Stomach (tissue), 9 donors: ENCODE measurements around the gene ALOX15B. TPM values are rescaled to one million over a fixed set of nuclear protein-coding genes. Genes with fewer than 3 reads are reported as not detected.

Source experiments
- DNase-seq, 2 donors: peaks; one replicate each; pipeline versions ENCODE4 v3.0.0 to v3.0.0-alpha.2; 2013 to 2019
- H3K27ac ChIP-seq, 5 donors: fragments of 200-600 bp in 4 of 5; sonication (generic) in 4 of 5; one replicate each; pipeline ENCODE4 v1.5.1; 2013 to 2019; ENCODE audit warnings: mild to moderate bottlenecking in 1 of 5, moderate library complexity in 1 of 5
- H3K27me3 ChIP-seq, 3 donors: fragments of 200-600 bp; sonication (generic); one replicate each; pipeline ENCODE4 v1.5.1; 2017 to 2019; ENCODE audit warnings: mixed run types in 1 of 3
- H3K36me3 ChIP-seq, 4 donors: fragments of 200-600 bp; sonication (generic); 1 replicate in 3 of 4; 2 replicates in 1 of 4; pipeline ENCODE4 v1.5.1; 2016 to 2019
- H3K4me1 ChIP-seq, 4 donors: fragments of 200-600 bp; sonication (generic); one replicate each; pipeline ENCODE4 v1.5.1; 2016 to 2019
- H3K4me3 ChIP-seq, 4 donors: fragments of 200-600 bp; sonication (generic) in 3 of 4; one replicate each; pipeline ENCODE4 v1.5.1; 2016 to 2019; ENCODE audit warnings: mild to moderate bottlenecking in 1 of 4
- H3K9me3 ChIP-seq, 4 donors: fragments of 200-600 bp; sonication (generic); one replicate each; pipeline ENCODE4 v1.5.1; 2016 to 2019
- CTCF ChIP-seq, 7 experiments: fragments of 450-650 bp in 4 of 7; fragments of 200-600 bp in 3 of 7; sonication (generic) in 3 of 7; IDR thresholded peaks; one replicate each; pipeline ENCODE4 v1.5.1; 2016 to 2019; ENCODE audit warnings: antibody characterized with exemption in 7 of 7, control low read depth in 2 of 7, mild to moderate bottlenecking in 1 of 7
- EP300 ChIP-seq: sonication (generic); formaldehyde crosslinking; IDR thresholded peaks from one replicate; pipeline ENCODE4 v1.6.1; 2017; ENCODE audit warnings: antibody characterized with exemption
- POLR2A ChIP-seq, 4 donors: fragments of 450-650 bp; IDR thresholded peaks; one replicate each; pipeline ENCODE4 v1.6.1; 2016; ENCODE audit warnings: antibody characterized with exemption in 4 of 4, control low read depth in 2 of 4, mild to moderate bottlenecking in 1 of 4, moderate library complexity in 1 of 4
- POLR2AphosphoS5 ChIP-seq, 3 donors: sonication (generic); formaldehyde crosslinking; IDR thresholded peaks; one replicate each; pipeline ENCODE4 v1.6.1; 2016; ENCODE audit warnings: antibody characterized with exemption in 3 of 3
- WGBS, 5 donors: extraction: QIAGEN DNeasy Blood & Tissue Kit in 3 of 5; methylation state at CpG; one replicate each; pipeline versions ENCODE4 v1.1.5 to v1.1.7; 2013 to 2018; 5-methylcytosine and 5-hydroxymethylcytosine counted together
- intact Hi-C: fragments of 100-400 bp; cut with DNase I; formaldehyde crosslinking; loops from one replicate; pipeline ENCODE4 v1.15.1; 2023; ENCODE audit warnings: low total_unique reads
- polyA plus RNA-seq, 3 donors: library from polyadenylated mRNA; stranded (reverse); fragments of 200-250 nt; gene quantifications; one replicate each; pipeline ENCODE4 v1.2.3, GENCODE V29; 2013
- total RNA-seq, 5 donors: library from RNA; depleted of rRNA; stranded (reverse); fragments of >200 nt; gene quantifications; one replicate each; pipeline versions ENCODE4 v1.1.0 to v1.2.3, GENCODE V29; 2014 to 2016
- donor health status: healthy with polysubstance abuse.
- donor health status: Bipolar disorder and iron deficiency.
- donor health status: healthy.

Gene ALOX15B
- total and polyA plus RNA-seq, 8 donors, result 1.5 to 10.5 (median 2.9) TPM; not detected in 1

GRCh38 chr17:8068736-8069586 is 30.1 kb downstream of the ALOX15B start:
- no peak overlapping the region for H3K4me3 ChIP-seq
- no peaks in the 10 kb centered on the region for H3K9me3 ChIP-seq
- peaks cover 17 to 65% (median 40%) of the 10 kb centered on the region in 3 donors for H3K27me3 ChIP-seq
- 24 to 52% (median 43%) methylated on average over 9 of the region's 9 CpGs for WGBS, 5 donors
- no peak for DNase-seq
- H3K27ac ChIP-seq, result no peak overlapping the region
- intact Hi-C loops, result no loop called here
- peaks cover 32 to 37% (median 35%) of the 10 kb centered on the region in 4 donors for H3K4me1 ChIP-seq
- no peaks in the 10 kb centered on the region for H3K36me3 ChIP-seq
- TF ChIP-seq EP300, result no peak
- no peak for TF ChIP-seq POLR2A (IDR thresholded peaks at IDR 0.05)
- no peak for TF ChIP-seq CTCF (IDR thresholded peaks at IDR 0.05)
- no peak for TF ChIP-seq POLR2AphosphoS5 (IDR thresholded peaks at IDR 0.05)

GRCh38 chr17:8069587-8069860 is 30.7 kb downstream of the ALOX15B start:
- no peak for TF ChIP-seq POLR2AphosphoS5 (IDR thresholded peaks at IDR 0.05)
- no peak for TF ChIP-seq CTCF (IDR thresholded peaks at IDR 0.05)
- TF ChIP-seq POLR2A (IDR thresholded peaks at IDR 0.05), result no peak
- TF ChIP-seq EP300, result no peak
- peaks cover 32 to 39% (median 37%) of the 10 kb centered on the region in 4 donors for H3K4me1 ChIP-seq
- H3K27ac ChIP-seq, result no peak overlapping the region
- no peaks in the 10 kb centered on the region for H3K9me3 ChIP-seq
- H3K4me3 ChIP-seq, result no peak overlapping the region
- no peaks in the 10 kb centered on the region for H3K36me3 ChIP-seq
- intact Hi-C loops, result no loop called here
- H3K27me3 ChIP-seq, result peaks cover 17 to 65% (median 40%) of the 10 kb centered on the region in 3 donors
- WGBS, 5 donors, result 42 to 70% (median 46%) methylated on average over 3 of the region's 3 CpGs
- no peak for DNase-seq

GRCh38 chr17:8071496-8071895 is 32.6 kb downstream of the ALOX15B start:
- no peak for DNase-seq
- no peak overlapping the region for H3K27ac ChIP-seq
- TF ChIP-seq POLR2AphosphoS5 (IDR thresholded peaks at IDR 0.05), result no peak
- TF ChIP-seq EP300, result no peak
- TF ChIP-seq CTCF (IDR thresholded peaks at IDR 0.05), result no peak
- H3K4me1 ChIP-seq, result peaks cover 32 to 39% (median 37%) of the 10 kb centered on the region in 4 donors
- peaks cover 17 to 69% (median 52%) of the 10 kb centered on the region in 3 donors for H3K27me3 ChIP-seq
- 77 to 89% (median 89%) methylated on average over 10 to 12 of the region's 12 CpGs for WGBS, 5 donors
- intact Hi-C loops, result no loop called here
- no peaks in the 10 kb centered on the region for H3K36me3 ChIP-seq
- no peaks in the 10 kb centered on the region for H3K9me3 ChIP-seq
- no peak overlapping the region for H3K4me3 ChIP-seq

- no peaks in the 10 kb centered on the region for H3K36me3 ChIP-seq
- DNase-seq, result no peak
- H3K4me3 ChIP-seq, result peak overlapping the region in 3 of 4 donors; percentile 6 to 33 (median 17)
- H3K27me3 ChIP-seq, result peaks cover 17 to 73% (median 60%) of the 10 kb centered on the region in 3 donors
- intact Hi-C loops, result no loop called here
- H3K4me1 ChIP-seq, result peaks cover 32 to 39% (median 37%) of the 10 kb centered on the region in 4 donors
- no peak for TF ChIP-seq CTCF (IDR thresholded peaks at IDR 0.05)
- TF ChIP-seq POLR2AphosphoS5 (IDR thresholded peaks at IDR 0.05), result no peak
- H3K27ac ChIP-seq, result no peak overlapping the region
- no peaks in the 10 kb centered on the region for H3K9me3 ChIP-seq
- WGBS, 5 donors, result 6 to 11% (median 9%) methylated on average over 18 to 28 of the region's 28 CpGs
Observed at GRCh38 chr17:8072341-8072728, 33.5 kb downstream of the ALOX15B start.
